Endothelial cell of umbilical vein (primary cell): Measurements from ENCODE around the gene PLCB4. TPM values are rescaled to one million over a fixed set of nuclear protein-coding genes. Genes with fewer than 3 reads are reported as not detected.

Experiments
- BruUV-seq: library from RNA; stranded (reverse); fragments of 400-500 nt; replicated peaks from 2 replicates; lab custom pipeline; 2021; lab: Mats Ljungman, UMichigan
- CTCF ChIA-PET: fragments of 300-600, 350-600 bp; sonication (Branson Sonifier 250); formaldehyde crosslinking; loops from one replicate; lab custom pipeline; 2021; ENCODE audit warnings: antibody characterized with exemption, inconsistent platforms; lab: Charles Lee
- POLR2A ChIA-PET: fragments of 300-600, 350-600 bp; sonication (Branson Sonifier 250); formaldehyde crosslinking; loops from one replicate; lab custom pipeline; 2021; ENCODE audit warnings: antibody characterized with exemption, inconsistent platforms; lab: Charles Lee
- DNase-seq: peaks from one replicate; pipeline ENCODE4 v3.0.0-alpha.2; 2011; ENCODE audit warnings: low read depth, low spot score
- FAIRE-seq: peaks from 2 replicates; lab custom pipeline; 2011; peaks lifted over from hg19 to GRCh38; lab: Jason Lieb, UNC
- H2AFZ ChIP-seq: 2 replicates; pipeline ENCODE4 v1.6.0; 2012; ENCODE audit warnings: low read depth, low read length, control low read depth, inconsistent platforms
- H3K27ac ChIP-seq: 2 replicates; pipeline ENCODE4 v1.5.1; 2011; ENCODE audit warnings: low read depth, mild to moderate bottlenecking, control low read depth, low read length, moderate library complexity; ENCODE audit not compliant: insufficient read depth
- H3K27me3 ChIP-seq, 2 experiments: 2 replicates each; pipeline versions ENCODE4 v1.6.0 to v1.6.1; 2011; ENCODE audit warnings: low read length in 2 of 2, mixed read lengths in 1 of 2; ENCODE audit not compliant: control insufficient read depth in 2 of 2, insufficient read depth in 2 of 2
- H3K36me3 ChIP-seq, 2 experiments: 2 replicates in 1 of 2; 3 replicates in 1 of 2; pipeline ENCODE4 v1.5.1; 2011; ENCODE audit warnings: low read length in 2 of 2, mild to moderate bottlenecking in 1 of 2, moderate library complexity in 1 of 2; ENCODE audit not compliant: control insufficient read depth in 2 of 2, insufficient read depth in 2 of 2; ENCODE audit errors: extremely low read depth in 1 of 2
- H3K4me1 ChIP-seq: 3 replicates; pipeline ENCODE4 v1.5.1; 2011; ENCODE audit warnings: mild to moderate bottlenecking, low read length; ENCODE audit not compliant: control insufficient read depth, insufficient read depth; ENCODE audit errors: extremely low read depth
- H3K4me2 ChIP-seq: 2 replicates; pipeline ENCODE4 v1.6.1; 2011; ENCODE audit warnings: low read length, control low read depth, mixed read lengths; ENCODE audit not compliant: insufficient read depth
- H3K4me3 ChIP-seq, 3 experiments: fragments of 200-600 bp in 1 of 3; sonication (generic), shearing (Covaris generic) in 1 of 3; replicated peaks in 1 of 3; 2 replicates each; pipeline ENCODE4 v1.5.1; 2011 to 2016; ENCODE audit warnings: control low read depth in 3 of 3, low read length in 3 of 3, mild to moderate bottlenecking in 2 of 3, inconsistent platforms in 1 of 3, low read depth in 1 of 3, moderate library complexity in 1 of 3; ENCODE audit not compliant: insufficient read depth in 1 of 3
- H3K79me2 ChIP-seq: 2 replicates; pipeline ENCODE4 v1.6.0; 2012; ENCODE audit warnings: low read length, inconsistent platforms; ENCODE audit not compliant: control insufficient read depth, insufficient read depth
- H3K9ac ChIP-seq: replicated peaks from 2 replicates; pipeline ENCODE3; 2011; ENCODE audit warnings: low read length, control low read depth; ENCODE audit not compliant: insufficient read depth; ENCODE audit errors: extremely low read depth
- H3K9me1 ChIP-seq: replicated peaks from 3 replicates; pipeline ENCODE4 v1.6.0; 2011; ENCODE audit warnings: mild to moderate bottlenecking, low read length; ENCODE audit not compliant: control insufficient read depth, insufficient read depth; ENCODE audit errors: extremely low read depth
- H3K9me3 ChIP-seq: replicated peaks from 2 replicates; pipeline ENCODE4 v1.5.1; 2012; ENCODE audit warnings: low read length, inconsistent platforms; ENCODE audit not compliant: control insufficient read depth, insufficient read depth
- H4K20me1 ChIP-seq: replicated peaks from 2 replicates; pipeline ENCODE3; 2011; ENCODE audit warnings: mild to moderate bottlenecking, low read length; ENCODE audit not compliant: control insufficient read depth, insufficient read depth; ENCODE audit errors: extremely low read depth
- EZH2 ChIP-seq: IDR thresholded peaks from 2 replicates; pipeline ENCODE4 v1.6.1; 2012; ENCODE audit warnings: borderline replicate concordance, low read depth, mild to moderate bottlenecking, moderate library complexity, low read length, inconsistent platforms; ENCODE audit not compliant: severe bottlenecking
- FOS ChIP-seq: IDR thresholded peaks from 2 replicates; pipeline ENCODE4 v1.6.1; 2011; ENCODE audit warnings: mild to moderate bottlenecking, low read length, moderate library complexity, borderline replicate concordance; ENCODE audit not compliant: insufficient read depth
- GATA2 ChIP-seq: IDR thresholded peaks from 2 replicates; pipeline ENCODE4 v1.7.0; 2011; ENCODE audit warnings: low read depth, mild to moderate bottlenecking, moderate library complexity, mixed read lengths, low read length; ENCODE audit not compliant: insufficient read length, insufficient read depth
- JUN ChIP-seq: IDR thresholded peaks from 2 replicates; pipeline ENCODE4 v1.6.1; 2011; ENCODE audit warnings: borderline replicate concordance, low read depth; ENCODE audit not compliant: insufficient read length, insufficient read depth
- MYC ChIP-seq: IDR thresholded peaks from one replicate; pipeline ENCODE4 v1.6.1; 2011; ENCODE audit warnings: mild to moderate bottlenecking, low read depth, low read length
- POLR2A ChIP-seq: IDR thresholded peaks from 2 replicates; pipeline ENCODE4 v1.6.1; 2012; ENCODE audit warnings: low read depth, mild to moderate bottlenecking, control low read depth, low read length
- POLR2AphosphoS5 ChIP-seq: IDR thresholded peaks from 2 replicates; pipeline ENCODE4 v1.6.1; 2012; ENCODE audit warnings: low read depth, mild to moderate bottlenecking, control low read depth, low read length, moderate library complexity; ENCODE audit not compliant: insufficient read depth
- dilution Hi-C: fragments of 300-500 bp; cut with MboI; formaldehyde crosslinking; loops from one replicate; pipeline ENCODE4 v1.15.0; 2019; ENCODE audit warnings: low sequenced_read_pairs; ENCODE audit not compliant: extremely low pct_ligation_motif_present
- intact Hi-C: fragments of 100-400 bp; cut with micrococcal nuclease; formaldehyde crosslinking; loops from one replicate; pipeline ENCODE4 v1.10.0; 2022
- polyA plus RNA-seq, 4 experiments: library from polyadenylated mRNA; depleted of rRNA in 3 of 4; stranded (reverse) in 3 of 4; unstranded in 1 of 4; fragments of >200 nt; gene quantifications; 2 replicates each; pipeline versions ENCODE4 v1.2.1 to v1.2.3, GENCODE V29; 2011 to 2012; ENCODE audit warnings: missing spikeins in 1 of 4
- total RNA-seq: library from RNA; stranded (reverse); gene quantifications from 2 replicates; pipeline ENCODE4 v1.2.3, GENCODE V29; 2021
- TF ChIP-seq, protein P1 (sequence below): IDR thresholded peaks from 2 replicates; pipeline ENCODE4 v1.6.1; 2011; ENCODE audit not compliant: insufficient read depth, insufficient read length
- TF ChIP-seq, protein P2 (sequence below), 2 donors: IDR thresholded peaks; 1 replicate in 1 of 2; 2 replicates in 1 of 2; pipeline ENCODE4 v1.5.1; 2011; ENCODE audit warnings: low read length in 2 of 2, mild to moderate bottlenecking in 2 of 2, moderate library complexity in 2 of 2, control low read depth in 1 of 2, inconsistent platforms in 1 of 2, low read depth in 1 of 2; ENCODE audit not compliant: insufficient read depth in 1 of 2; ENCODE audit errors: extremely low read depth in 1 of 2

Gene PLCB4
- total and polyA plus RNA-seq, 2 donors (not counting 3 experiments of a cell fraction or from before 2014, with no cell fraction given), result 0.37 to 1.7 TPM

DNA sequence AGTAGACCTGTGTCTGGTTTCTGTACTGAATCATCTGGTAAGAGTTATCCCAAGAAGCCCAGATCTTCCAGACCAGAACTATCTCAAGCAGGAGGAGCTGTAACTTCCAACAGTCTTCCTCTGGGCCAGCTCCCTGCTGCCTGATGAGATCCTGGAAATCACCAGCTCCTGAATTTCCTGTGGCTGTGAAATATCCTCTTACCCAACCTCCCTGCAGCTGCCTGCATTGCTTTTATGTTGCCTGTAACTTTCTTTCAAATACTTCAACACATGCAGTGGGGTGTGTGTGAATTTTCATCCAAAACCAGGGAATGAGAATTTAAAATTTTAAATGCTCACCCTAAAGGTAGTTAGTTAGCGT, 285.0 kb downstream of the PLCB4 start:
- H3K9ac ChIP-seq, result no peak overlapping the region
- CTCF ChIA-PET, result interaction anchor here (0.9 to 3.6 kb wide), 4 partner anchors 30 to 564 kb away, joined by 3 to 31 read pairs (median 6); no protein-coding TSS in a partner anchor
- FAIRE-seq (no peak), DNase-seq (no peak)
- no peak for TF ChIP-seq MYC
- TF ChIP-seq POLR2A, result no peak
- dilution Hi-C loops, result no loop called here
- no peak overlapping the region for H3K4me3 ChIP-seq
- no peak overlapping the region for H3K27ac ChIP-seq
- no peak overlapping the region for H3K4me2 ChIP-seq
- H3K4me1 ChIP-seq, result peaks cover 4% of the 10 kb centered on the region
- H3K36me3 ChIP-seq, result no peaks in the 10 kb centered on the region
- intact Hi-C loops, result no loop called here
- BruUV-seq, result no TSS peak
- H4K20me1 ChIP-seq, result no peaks in the 10 kb centered on the region
- H3K79me2 ChIP-seq, result no peaks in the 10 kb centered on the region
- H3K27me3 ChIP-seq, result no peaks in the 10 kb centered on the region
- H3K9me3 ChIP-seq, result no peaks in the 10 kb centered on the region
- POLR2A ChIA-PET, result no interaction called here
- H3K9me1 ChIP-seq, result no peaks in the 10 kb centered on the region
- H2AFZ ChIP-seq, result no peak overlapping the region

- no peaks in the 10 kb centered on the region for H3K9me3 ChIP-seq
- H3K9me1 ChIP-seq, result no peaks in the 10 kb centered on the region
- H3K4me3 ChIP-seq, result no peak overlapping the region
- BruUV-seq, result no TSS peak
- ChIA-PET POLR2A (no interaction called here), CTCF (interaction anchor here (1.2 to 3.6 kb wide), 3 partner anchors 31 to 564 kb away, joined by 3 to 31 read pairs (median 8); no protein-coding TSS in a partner anchor)
- no peaks in the 10 kb centered on the region for H3K36me3 ChIP-seq
- H3K4me2 ChIP-seq, result no peak overlapping the region
- H3K79me2 ChIP-seq, result no peaks in the 10 kb centered on the region
- FAIRE-seq (no peak), DNase-seq (no peak)
- no peak overlapping the region for H3K27ac ChIP-seq
- no peaks in the 10 kb centered on the region for H3K27me3 ChIP-seq
- H3K9ac ChIP-seq, result no peak overlapping the region
- intact Hi-C loops (no loop called here), dilution Hi-C loops (no loop called here)
- TF ChIP-seq POLR2AphosphoS5 (no peak), MYC (no peak), FOS (no peak), JUN (no peak), EZH2 (no peak), POLR2A (no peak), GATA2 (no peak)
- TF ChIP-seq, protein P1, sequence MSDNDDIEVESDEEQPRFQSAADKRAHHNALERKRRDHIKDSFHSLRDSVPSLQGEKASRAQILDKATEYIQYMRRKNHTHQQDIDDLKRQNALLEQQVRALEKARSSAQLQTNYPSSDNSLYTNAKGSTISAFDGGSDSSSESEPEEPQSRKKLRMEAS, result no peak
- TF ChIP-seq, protein P2, sequence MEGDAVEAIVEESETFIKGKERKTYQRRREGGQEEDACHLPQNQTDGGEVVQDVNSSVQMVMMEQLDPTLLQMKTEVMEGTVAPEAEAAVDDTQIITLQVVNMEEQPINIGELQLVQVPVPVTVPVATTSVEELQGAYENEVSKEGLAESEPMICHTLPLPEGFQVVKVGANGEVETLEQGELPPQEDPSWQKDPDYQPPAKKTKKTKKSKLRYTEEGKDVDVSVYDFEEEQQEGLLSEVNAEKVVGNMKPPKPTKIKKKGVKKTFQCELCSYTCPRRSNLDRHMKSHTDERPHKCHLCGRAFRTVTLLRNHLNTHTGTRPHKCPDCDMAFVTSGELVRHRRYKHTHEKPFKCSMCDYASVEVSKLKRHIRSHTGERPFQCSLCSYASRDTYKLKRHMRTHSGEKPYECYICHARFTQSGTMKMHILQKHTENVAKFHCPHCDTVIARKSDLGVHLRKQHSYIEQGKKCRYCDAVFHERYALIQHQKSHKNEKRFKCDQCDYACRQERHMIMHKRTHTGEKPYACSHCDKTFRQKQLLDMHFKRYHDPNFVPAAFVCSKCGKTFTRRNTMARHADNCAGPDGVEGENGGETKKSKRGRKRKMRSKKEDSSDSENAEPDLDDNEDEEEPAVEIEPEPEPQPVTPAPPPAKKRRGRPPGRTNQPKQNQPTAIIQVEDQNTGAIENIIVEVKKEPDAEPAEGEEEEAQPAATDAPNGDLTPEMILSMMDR (IDR thresholded peaks at IDR 0.05; ENCODE audit: extremely low read depth in 1 of 2, insufficient read depth in 1 of 2, low read depth in 1 of 2, low read length in 2 of 2), result no peak
- H3K4me1 ChIP-seq, result no peaks in the 10 kb centered on the region
- H2AFZ ChIP-seq, result no peak overlapping the region
- no peaks in the 10 kb centered on the region for H4K20me1 ChIP-seq
These were observed 285.7 kb downstream of the PLCB4 start for GRCh38 chr20:9354579-9354978.
